ENCODE measurements around the gene LPP. TPM values are rescaled to one million over a fixed set of nuclear protein-coding genes. Genes with fewer than 3 reads are reported as not detected.

LPP gene
- total RNA-seq, 4 donors from 2014 or later = 109 to 170 (median 132) TPM

GRCh38 chr3:188349351-188349901 lies 195.5 kb downstream of the LPP start:
- H3K4me3 ChIP-seq = no peak overlapping the region
- no peak for DNase-seq
- H3K4me1 ChIP-seq = peaks cover 0 to 23% (median 3%) of the 10 kb centered on the region in 4 donors
- TF ChIP-seq POLR2A (IDR thresholded peaks at IDR 0.05) = no peak
- TF ChIP-seq, protein P1, sequence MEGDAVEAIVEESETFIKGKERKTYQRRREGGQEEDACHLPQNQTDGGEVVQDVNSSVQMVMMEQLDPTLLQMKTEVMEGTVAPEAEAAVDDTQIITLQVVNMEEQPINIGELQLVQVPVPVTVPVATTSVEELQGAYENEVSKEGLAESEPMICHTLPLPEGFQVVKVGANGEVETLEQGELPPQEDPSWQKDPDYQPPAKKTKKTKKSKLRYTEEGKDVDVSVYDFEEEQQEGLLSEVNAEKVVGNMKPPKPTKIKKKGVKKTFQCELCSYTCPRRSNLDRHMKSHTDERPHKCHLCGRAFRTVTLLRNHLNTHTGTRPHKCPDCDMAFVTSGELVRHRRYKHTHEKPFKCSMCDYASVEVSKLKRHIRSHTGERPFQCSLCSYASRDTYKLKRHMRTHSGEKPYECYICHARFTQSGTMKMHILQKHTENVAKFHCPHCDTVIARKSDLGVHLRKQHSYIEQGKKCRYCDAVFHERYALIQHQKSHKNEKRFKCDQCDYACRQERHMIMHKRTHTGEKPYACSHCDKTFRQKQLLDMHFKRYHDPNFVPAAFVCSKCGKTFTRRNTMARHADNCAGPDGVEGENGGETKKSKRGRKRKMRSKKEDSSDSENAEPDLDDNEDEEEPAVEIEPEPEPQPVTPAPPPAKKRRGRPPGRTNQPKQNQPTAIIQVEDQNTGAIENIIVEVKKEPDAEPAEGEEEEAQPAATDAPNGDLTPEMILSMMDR (IDR thresholded peaks at IDR 0.05) = no peak
- H3K36me3 ChIP-seq = no peaks in the 10 kb centered on the region
- H3K27ac ChIP-seq = peak overlapping the region in 2 of 4 donors; percentile 0 to 4
- H3K27me3 ChIP-seq = no peaks in the 10 kb centered on the region
- H3K9me3 ChIP-seq = no peaks in the 10 kb centered on the region

- Histone ChIP-seq H3K27ac (peak overlapping the region in 2 of 4 donors; percentile 0 to 4), H3K4me3 (no peak overlapping the region), H3K9me3 (no peaks in the 10 kb centered on the region), H3K27me3 (no peaks in the 10 kb centered on the region), H3K4me1 (peaks cover 0 to 23% (median 3%) of the 10 kb centered on the region in 4 donors), H3K36me3 (no peaks in the 10 kb centered on the region)
- DNase-seq = no peak
- no peak for TF ChIP-seq POLR2A (IDR thresholded peaks at IDR 0.05)
- TF ChIP-seq, protein P1 (IDR thresholded peaks at IDR 0.05) = no peak
Measured at GRCh38 chr3:188349933-188350332, 196.0 kb downstream of the LPP start.

DNA sequence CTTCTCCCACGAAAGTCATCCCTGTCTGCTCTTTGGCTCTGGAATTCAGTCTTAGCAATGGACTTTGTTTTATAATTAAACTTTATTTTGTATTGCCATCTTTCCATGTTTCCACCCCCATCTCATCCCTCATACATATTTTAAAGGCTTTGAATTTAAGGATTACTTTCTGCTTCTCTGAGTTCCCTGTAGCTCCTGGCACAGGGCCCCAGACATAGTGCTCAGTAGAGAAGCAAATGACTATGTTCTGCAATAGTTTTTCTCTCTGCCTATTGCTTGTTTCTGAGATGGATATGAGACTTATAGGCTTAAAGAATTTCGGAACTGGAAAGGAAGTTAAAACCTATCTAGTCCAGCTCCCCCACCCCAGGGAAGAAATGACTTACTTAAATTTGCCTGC lies 197.0 kb downstream of the LPP start:
- H3K27ac ChIP-seq = no peak overlapping the region
- H3K4me1 ChIP-seq = peaks cover 0 to 23% (median 3%) of the 10 kb centered on the region in 4 donors
- H3K4me3 ChIP-seq = no peak overlapping the region
- H3K36me3 ChIP-seq = no peaks in the 10 kb centered on the region
- no peaks in the 10 kb centered on the region for H3K27me3 ChIP-seq
- no peaks in the 10 kb centered on the region for H3K9me3 ChIP-seq
- TF ChIP-seq POLR2A (IDR thresholded peaks at IDR 0.05) = no peak
- TF ChIP-seq, protein P1 (IDR thresholded peaks at IDR 0.05) = no peak
- no peak for DNase-seq

DNA sequence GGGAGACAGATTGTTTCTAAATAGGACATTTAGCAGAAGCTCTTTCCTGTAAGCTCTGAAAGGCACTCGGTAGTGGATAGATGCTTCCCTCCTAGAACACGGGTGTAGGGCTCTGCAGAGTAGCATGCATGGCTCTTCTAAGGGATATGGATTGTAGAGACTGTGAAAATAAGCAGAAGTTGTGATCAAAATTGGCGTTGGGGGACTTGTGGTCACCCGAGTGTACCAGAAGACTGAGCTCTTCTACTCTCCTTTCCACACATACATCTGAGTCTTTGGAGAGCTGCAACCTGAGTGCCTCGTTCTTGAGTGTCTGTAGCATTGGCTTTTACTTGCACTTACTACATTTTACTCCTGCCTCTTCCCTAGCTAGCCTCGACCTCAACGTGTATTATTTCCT lies 197.7 kb downstream of the LPP start:
- Histone ChIP-seq H3K4me1 (peaks cover 0 to 23% (median 3%) of the 10 kb centered on the region in 4 donors), H3K27me3 (no peaks in the 10 kb centered on the region), H3K4me3 (no peak overlapping the region), H3K9me3 (no peaks in the 10 kb centered on the region), H3K36me3 (no peaks in the 10 kb centered on the region), H3K27ac (no peak overlapping the region)
- no peak for DNase-seq
- TF ChIP-seq POLR2A (IDR thresholded peaks at IDR 0.05) = no peak
- TF ChIP-seq, protein P1 (IDR thresholded peaks at IDR 0.05) = no peak

DNA sequence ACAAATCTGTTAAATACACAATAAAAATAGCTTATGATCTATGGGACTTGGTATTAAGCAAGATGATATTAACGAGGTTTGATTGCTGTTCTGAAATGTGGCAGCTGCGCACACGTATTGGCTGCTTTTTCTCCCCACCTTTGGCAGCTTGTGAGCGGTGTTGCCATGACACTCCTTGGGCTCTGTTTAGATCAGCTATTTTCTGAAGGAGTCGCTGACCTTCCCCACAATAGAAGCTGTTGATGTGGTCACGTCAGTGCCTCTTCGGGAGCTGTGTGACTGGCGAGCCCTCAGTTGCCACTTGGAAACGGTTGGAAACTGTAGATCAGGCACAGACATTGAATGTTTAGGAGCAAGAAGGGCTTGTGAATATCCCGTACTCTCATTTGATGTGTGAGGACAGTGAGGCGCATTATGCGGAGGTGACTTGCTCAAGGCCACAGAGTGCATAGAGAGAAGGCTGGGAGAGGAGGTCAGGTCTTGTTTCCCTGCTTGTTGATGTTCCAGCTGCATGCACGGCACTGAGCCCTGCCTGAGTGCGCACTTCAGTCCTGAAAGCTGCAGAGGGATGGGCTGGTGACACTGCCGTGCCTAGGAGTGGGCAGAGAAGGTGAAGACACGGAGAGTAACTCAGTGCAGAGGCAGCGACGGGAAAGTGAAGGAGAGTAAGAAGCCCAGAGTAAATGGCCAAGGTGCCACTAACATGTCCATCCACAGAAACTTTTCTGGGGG lies 198.4 kb downstream of the LPP start:
- TF ChIP-seq POLR2A (IDR thresholded peaks at IDR 0.05) = no peak
- TF ChIP-seq, protein P1 (IDR thresholded peaks at IDR 0.05) = no peak
- H3K4me3 ChIP-seq = no peak overlapping the region
- no peaks in the 10 kb centered on the region for H3K27me3 ChIP-seq
- no peak for DNase-seq
- H3K9me3 ChIP-seq = no peaks in the 10 kb centered on the region
- no peak overlapping the region for H3K27ac ChIP-seq
- H3K4me1 ChIP-seq = peaks cover 0 to 23% (median 3%) of the 10 kb centered on the region in 4 donors
- no peaks in the 10 kb centered on the region for H3K36me3 ChIP-seq

Measured in Peyer's patch (tissue), 4 donors.